ENCODE measurements around the gene GABRG3.
"Not testable (repeated sequence)": the region's sequence is repeated elsewhere in the genome, so short reads cannot be mapped to it uniquely, and the experiment has no call there.

Gene GABRG3

DNA sequence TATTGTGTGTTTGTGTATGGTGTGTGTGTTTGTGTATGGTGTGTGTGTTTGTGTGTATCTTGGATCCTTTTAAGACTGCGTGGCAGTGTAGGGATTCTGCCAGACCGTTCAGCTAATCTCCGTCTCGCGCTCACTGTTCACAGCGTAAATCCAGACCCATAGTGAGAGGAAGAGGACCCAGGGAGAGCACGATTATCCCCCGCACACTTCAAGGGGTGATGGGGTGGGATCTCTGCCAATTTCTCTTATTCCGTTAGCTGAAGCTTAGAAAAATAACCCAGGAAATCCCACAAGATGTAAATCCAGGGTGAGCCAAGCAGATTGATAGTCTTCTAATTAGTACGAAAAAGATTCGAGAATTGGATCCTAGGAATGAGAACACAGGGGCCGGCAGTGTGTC, 381.2 kb downstream of the GABRG3 start:
- ATAC-seq = no peak

DNA sequence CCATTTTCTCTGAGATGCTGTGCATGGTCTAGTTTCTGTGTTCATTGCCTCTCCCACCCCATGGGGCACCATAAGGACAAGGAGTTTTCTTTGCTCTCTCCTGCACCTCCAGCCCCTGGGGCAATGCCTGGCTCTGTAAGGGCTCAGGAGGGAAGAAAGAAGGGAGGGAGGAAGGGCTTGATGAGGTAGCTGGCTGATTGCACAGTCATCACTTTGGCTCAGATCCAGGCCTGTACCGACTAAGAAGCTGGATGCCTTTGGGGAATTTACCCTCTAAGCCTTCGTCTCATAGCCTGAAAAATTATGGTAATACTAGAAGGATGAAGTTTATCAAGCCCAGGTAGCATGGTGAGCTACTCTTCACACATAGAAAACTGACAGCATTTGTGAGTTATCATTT, 382.9 kb downstream of the GABRG3 start:
- ATAC-seq = no peak

DNA sequence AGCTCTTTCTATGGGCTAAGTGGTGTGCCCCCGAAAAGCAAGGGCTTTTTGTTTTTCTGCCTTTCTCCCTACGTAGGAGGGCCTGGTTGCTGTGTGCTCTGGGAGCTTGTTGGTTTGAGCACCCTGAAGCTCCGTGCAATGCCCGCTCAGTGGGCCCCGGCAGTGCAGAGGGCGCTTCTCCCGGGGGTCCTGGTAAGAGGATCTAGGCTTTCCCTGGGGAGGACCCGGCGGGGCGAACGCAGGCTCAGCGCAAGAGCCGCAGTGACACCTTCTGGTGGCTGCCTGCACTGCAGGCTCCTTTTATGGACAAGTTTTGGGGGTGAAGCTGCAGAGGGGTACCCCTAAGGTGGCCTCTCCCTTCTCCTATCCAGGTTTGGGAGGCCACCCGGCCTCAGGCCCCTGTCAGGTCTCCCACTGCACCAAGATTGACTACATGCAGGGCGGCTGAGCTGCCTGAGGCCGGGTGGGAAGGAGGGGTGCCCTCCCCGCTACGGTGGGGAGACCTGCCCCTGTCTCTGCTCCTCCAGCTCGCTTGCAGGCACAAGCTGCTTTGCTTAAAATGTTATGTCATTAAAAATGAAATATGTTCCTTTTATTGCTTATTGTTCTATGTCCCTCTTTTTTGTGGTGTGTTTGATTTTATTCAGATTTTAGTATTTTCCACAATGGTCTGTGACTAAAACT, 387.9 kb downstream of the GABRG3 start:
- no peak for ATAC-seq

DNA sequence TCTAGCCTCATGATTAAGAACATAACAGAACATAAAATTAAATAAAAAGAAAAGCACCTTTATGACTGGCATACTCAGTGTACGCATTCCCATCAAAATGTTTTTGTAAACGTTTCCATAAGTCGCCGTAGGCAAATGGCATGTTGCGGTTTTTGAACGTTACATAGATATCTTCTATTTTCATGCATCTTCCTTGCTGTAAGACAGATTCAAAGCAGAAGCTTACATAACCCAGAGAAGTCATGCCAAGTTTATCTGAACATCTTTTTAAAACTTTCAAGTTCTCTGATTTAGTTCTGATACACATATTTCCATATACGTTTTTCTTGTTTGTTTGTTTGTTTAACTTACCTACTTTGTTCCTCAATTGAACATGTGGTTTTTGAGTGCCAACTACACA, 388.6 kb downstream of the GABRG3 start:
- ATAC-seq = no peak

DNA sequence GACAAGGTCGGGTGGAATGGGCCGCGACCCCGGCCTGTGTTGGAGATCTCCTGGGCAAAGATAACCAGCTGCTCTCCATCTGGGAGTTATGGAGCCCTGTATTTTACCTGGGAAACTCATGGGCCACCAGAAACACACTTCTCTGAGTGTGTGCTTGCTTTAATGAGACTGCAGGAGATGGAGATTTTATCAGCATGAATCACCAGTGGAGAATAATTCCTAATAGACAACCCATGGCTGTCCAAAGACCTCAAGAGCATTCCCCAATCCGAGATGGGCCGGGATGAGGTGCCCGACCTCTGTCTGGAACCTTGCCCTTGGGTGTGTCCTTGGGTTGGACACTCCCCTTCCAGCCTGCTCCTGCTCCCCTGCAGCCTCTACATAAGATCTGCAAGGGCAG, 389.3 kb downstream of the GABRG3 start:
- ATAC-seq = no peak

DNA sequence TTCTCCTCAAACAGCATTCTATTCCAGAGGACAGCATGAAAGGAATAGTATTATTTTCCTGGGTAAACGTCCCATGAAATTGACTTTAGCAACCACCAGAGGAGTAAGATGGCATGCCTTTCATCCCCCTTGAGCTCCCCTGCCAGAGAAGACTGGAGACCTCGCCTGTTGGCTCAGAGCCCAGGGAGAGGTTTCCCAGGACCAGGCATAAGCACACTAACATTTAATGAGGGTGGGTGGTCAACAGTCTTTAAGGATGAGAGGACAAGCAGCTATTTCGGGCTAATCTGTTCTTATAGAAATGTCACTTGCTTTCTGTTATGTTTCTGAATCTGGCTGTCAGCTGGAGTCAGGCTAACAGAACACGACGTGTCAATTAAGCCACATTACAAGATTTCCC, 390.5 kb downstream of the GABRG3 start:
- no peak for ATAC-seq

DNA sequence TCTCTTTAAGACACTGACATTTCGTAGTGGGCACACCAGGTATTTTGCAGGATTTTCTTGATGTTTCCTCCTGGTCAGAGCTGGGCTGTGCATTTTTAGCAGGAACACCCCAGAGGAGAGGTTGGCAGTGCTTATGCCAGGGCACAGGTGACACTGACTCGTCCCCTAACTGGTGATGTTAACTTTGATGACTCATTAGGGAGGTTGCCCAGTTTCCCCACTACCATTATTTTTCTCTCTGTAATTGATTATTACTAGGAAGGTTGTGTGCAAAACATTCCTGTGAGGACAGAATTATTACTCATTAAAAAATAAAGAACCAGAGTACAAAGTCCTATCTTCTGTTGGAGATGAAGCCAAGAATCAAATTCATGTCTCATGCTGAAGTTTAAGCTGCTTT, 394.5 kb downstream of the GABRG3 start:
- no peak for ATAC-seq

DNA sequence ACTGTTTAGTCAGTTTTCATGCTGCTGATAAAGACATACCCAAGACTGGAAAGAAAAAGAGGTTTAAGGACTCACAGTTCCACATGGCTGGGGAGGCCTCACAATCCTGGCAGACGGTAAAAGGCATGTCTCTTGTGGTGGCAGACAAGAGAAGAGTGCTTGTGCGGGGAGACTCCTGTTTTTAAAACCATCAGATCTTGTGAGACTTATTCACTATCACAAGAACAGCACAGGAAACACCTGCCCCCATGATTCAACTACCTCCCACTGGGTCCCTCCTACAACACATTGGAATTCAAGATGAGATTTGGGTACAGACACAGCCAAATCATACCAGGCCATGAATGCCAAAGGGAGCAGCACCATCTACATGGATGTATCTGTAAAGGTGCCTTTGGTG, 406.4 kb downstream of the GABRG3 start:
- ATAC-seq = not testable (repeated sequence)

DNA sequence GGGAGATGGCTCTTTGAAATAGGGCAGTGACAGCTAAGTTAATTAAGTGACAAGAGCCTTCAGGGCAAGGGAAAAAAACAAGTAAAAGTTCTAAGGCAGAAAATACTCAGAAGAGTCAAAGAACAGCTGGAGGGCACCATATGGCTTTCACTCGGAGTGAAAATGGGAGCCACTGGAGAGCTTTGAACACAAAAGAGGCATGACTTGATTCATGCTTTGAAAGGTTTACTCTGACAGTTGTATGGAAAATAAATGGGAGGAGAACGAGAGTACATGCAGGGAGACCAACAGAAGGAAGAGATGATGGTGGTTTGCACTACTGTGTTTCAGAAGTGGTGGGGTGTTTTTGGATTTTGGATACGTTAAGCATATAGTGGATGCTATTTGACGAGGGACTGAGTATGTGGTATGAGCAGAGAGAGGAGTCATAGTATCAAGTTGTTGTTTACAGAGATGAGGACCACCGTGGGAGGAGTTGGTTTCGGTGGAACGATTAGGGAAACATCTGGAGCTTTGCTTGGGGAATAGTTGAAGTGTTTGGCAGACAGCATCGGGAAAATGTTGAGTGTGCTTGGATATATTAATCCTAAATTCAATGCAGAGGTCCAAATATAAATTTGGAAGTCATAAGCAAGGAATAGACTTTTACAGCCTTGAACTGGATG, 411.5 kb downstream of the GABRG3 start:
- ATAC-seq = no peak

DNA sequence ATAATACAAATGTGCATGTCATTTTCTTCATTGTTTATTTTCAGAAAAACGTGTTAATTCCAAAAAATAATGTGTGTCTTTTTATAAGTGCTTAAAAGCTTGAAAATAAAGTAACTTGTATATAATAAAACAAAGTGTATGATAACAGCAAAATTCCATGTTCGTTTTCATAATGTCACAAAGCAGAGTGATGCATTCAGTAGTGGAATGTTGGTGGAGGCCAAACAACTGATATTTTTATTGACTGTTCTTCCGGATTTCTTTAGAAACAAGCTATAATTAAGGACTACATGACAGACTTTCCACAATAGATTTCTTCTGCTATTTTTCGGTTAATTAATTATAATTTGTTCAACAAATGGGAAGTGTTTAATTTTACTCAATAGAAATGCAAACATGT, 412.7 kb downstream of the GABRG3 start:
- no peak for ATAC-seq

DNA sequence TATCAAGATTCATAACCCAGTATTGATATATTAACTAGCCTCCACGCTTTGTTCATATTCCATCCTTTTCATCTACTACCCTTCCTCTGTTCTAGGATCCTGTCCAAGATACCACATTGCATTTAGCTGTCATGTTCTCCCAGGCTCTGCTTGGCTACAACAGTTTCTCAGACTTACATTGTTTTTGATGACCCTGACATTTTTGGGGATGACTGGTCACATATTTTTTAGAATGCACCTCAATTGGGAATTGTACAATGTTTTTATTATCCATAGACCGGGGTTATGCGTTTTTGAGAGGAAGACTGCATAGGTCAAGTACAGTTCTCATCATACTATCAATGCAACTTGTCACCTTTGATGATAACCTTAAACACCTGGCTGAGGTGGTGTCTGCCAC, 421.2 kb downstream of the GABRG3 start:
- no peak for ATAC-seq

DNA sequence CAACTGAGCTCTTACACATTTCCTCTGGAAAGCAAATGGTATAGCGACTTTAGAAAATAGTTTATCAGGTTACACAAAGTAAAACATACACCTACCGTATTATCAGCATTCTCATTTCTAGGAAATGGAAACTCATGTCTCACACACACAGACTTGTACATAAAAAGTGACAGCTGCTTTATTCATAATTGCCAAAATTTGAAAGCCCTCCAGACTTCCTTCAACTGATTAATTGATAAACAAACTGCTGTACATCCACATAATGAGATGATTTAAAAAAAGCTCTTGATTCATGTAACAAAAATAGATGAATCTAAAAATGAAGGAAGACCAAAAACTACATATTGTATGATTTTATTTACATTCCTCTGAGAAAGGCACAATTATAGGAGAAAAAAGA, 425.5 kb downstream of the GABRG3 start:
- no peak for ATAC-seq

DNA sequence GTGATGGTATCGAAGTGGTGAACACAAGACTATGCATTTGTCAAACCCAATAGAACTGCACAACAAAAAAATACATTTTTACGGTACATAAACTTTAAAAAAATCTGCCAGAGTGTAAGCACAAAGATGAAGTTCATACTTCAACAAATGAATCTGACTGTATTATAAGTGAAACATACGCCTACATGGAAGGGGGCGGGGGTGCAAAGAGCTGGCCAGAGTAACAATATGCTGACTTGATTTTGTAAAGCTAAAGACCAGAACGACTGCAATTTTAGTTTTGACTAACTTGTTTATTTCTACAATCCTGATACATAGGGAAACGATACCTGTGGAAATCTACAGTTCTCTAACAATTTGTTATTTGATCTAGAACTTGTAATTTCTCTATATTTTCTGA, 426.0 kb downstream of the GABRG3 start:
- ATAC-seq = no peak

DNA sequence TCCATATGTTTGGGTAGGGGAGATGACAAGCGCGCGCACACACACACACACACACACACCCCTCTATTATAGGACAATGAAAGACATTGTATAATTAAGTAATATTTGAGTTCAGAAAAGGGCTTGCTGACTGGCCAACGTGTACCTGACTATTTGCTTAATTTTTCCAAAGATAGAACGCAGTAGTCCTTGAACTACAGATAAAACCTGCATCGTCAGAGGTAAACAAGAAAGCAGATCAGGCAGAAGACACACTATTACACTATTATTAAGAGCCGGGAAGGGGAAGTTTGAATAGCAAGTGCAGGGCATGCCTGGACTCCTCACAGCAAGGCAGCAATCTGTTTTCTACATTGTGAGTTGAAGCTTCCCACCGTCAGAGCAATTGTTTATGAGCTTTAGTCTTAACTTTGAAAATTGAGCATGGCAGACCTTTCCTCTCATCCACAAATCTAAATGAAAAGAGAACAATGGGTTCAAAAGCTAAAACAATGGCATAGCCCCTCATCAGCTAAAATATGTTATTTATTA, 427.7 kb downstream of the GABRG3 start:
- no peak for ATAC-seq

DNA sequence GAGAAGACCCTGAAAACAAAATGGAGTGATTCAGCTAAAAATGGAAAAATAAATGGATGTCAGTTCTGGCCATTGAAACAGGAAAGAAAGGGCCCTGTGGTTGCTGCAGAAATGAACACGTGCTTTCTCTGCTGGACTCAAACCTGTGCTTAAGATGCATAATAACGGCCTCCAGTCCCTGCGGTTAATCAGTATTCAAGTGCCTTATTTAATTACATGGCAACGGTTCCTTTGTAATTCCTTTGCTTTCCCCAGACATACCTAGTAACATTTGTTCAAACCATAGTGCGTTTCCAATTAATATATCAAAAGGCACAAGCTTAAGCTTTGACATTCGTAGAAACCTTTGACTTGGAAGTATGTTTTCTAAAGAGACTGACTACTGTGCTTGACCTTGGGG, 428.3 kb downstream of the GABRG3 start:
- ATAC-seq = no peak

DNA sequence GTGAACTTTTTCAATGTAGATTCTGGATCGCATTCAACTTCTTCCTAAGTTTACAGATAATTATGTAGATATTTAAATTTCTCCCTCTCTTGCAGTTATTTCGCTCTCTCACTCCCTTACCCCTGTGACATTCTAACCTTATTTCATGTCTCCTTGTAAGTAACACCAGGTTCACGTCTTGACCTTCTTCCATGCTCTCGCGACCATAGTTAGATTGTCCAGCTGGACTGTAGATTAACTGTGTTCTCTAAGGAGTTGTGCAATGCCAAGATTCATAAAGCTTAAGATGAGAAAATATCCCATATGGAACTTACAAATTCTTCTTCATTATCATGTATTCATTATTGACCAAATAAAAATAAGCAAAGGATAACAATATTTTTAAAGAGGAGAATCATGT, 430.5 kb downstream of the GABRG3 start:
- no peak for ATAC-seq

DNA sequence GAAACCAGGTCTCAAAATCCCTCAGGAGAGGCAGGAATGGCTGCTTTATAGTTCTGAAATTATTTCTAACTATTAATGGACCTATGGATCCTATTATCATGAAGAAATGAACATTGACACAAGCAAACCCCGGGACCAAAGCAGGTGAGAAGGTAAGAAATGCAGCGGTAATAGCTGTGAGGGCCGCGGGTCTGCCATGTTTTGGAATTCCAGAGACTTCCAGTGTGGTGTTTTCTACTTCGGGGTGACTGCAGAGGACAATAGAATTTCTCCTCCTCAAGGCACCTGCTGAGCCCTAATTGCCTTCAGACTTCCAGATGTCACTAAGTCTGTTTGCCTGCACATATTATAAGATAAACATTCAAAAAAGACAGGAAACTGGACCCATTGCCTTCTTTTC, 437.4 kb downstream of the GABRG3 start:
- ATAC-seq = no peak

DNA sequence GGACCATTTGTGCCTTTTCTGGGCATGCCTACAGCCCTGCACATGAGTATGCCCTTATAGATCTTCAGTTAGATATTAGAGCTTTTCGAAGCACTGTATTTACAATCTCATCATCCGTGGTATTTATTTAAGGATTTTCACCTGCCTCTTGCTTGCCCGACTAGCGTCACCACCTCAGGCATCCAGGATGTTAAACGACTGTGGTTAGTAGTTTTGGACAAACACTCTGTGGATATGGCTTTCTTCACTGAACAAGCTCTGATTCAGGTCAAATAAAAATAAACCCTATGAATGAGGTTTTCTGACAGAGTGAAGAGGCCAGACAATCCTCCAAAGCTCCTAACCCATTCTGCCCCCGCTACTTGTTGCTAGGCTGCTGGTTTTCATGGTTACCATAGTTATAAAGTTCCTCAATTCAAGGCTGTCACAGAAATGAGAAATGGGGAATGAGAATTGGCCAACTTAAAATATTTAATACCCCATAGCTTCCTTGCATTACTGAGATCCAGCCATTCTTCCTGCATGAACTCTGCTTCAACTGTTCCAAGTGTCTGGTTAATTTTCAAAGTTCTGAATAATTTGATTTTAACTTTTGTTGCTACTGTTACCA, 440.1 kb downstream of the GABRG3 start:
- no peak for ATAC-seq

DNA sequence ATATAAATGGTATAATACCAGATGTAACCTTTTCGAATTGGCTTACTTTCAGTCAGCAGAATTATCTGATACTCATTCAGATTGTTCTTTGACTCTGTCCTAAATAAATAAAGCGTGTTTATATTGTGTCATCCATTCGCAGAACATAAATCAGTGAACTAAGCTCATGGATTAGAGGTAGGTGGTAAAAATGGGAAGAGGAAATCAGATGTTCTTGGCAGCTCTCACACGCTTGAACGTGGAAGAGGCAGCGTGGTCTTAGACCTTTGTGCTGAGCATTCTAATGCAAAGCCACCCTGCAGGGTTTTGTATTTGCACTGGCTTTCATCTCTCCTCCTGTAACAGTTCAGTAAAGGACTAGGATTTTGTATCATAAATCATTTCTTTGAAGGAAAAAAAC, 441.4 kb downstream of the GABRG3 start:
- ATAC-seq = no peak

DNA sequence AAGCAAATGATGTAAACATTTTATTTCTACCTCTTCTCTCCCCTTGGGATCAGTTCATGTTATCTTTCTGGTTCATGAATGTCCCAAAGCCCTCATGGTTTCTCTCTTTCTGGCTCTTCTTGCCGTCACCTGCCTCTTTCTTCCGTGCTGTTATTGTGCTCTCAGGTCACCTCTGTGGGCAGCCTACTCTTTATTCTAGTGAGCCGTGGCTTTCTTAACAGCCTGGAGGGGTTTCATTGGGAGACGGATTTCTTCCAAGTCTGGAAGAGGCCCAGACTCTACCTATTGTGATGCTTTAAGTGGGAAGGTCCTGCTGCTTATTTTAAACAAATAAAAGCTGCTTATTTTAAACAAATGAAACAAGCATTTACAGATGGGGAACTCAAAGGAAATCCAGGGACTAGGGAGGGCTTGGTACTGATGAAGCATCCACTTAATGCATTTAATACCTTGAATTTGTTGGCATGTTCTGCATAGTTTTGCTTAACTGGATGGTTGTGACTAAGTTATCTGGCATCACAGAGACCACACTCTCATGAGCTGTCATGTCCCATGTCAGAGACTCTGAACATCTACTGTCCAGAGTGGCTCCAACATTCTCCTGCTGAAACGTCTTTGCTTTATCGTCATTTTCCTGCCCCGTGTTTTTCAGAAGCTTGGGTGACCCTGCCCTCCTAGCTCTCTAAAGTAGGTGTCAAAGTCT, 443.3 kb downstream of the GABRG3 start:
- no peak for ATAC-seq

DNA sequence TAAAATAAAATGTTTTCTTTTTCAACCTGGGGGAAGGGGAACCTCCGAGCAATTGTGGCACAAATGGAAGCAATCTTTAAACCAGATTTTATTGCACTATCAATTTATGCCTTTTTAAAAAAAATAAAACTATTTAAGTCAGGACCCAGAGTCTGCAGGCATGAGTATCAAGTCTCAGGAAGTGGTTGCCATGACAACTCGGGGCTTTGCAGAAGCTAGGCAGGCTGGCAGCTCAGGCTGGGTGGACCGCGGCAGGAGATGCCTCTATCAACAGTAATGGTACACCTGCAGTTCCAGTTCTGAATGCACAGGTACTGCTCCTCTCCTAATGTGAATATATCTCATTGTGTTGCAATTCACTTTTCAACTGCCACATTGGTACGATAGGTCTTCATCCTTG, 447.7 kb downstream of the GABRG3 start:
- ATAC-seq = no peak

DNA sequence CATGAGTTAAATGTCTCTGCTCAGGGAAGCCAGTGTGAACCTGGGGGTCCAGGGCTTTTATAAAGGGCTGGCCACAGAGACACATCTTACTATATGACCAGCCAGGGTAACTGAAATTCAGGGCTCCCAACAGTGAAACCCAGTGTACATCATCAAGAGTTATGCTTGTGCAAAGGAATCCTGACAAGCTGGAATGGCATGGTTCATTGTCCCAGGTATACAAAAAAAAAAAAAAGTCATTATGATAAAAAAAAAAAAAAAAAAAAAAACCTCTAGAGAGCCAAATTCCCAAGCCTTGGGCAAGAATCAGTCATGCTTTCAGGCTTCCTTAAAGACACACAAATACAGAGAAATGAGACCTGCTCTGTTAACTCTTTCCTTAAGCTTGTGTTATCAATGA, 452.0 kb downstream of the GABRG3 start:
- ATAC-seq = no peak

DNA sequence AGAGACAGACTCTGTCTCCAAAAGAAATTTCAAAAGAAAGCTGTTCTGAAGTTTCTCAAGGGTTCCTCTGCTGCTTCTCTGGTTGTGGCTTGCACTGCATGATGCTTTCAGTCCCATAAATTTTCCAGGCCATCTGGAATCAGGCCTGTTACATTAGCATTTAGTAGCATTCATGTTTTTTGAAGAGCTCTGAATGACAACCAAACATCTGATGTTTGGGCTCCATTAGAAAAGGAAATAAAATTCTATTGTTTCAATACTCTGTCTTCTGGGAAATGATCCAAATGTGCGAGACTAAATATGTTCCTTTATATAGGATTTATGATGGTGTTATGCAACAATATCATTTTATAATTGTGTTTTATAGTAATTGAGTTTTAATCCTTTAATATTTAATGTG, 455.8 kb downstream of the GABRG3 start:
- no peak for ATAC-seq

DNA sequence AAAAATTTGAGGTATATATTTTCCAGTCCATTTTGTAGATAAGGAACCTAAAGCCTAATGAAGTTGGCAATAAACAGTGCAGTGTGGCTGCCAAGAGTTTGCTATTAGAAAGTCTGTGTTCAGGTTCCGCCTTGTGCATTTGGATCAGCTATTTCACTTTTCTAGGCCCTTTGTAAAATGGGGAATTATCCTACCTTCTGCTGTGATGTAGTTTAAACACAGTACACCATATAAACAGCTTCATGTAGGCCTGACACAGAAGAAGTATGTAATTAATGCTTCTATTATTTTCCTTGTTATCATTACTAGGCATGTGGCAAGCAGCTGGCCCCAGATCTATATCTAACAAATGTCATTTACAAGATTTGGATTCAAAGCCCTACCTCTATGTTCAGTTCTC, 456.3 kb downstream of the GABRG3 start:
- ATAC-seq = no peak

Data from activated CD4-positive, CD25-positive, alpha-beta regulatory T cell treated with anti-CD3 and anti-CD28 coated beads, Interleukin-2, amount 50 U/mL, for 24 hours (primary cell).